ENCODE measurements around the gene TTLL12.

TTLL12 gene

GRCh38 chr22:43173566-43173965 lies 13.4 kb downstream of the TTLL12 start:
- no peak for DNase-seq (ENCODE audit: low read depth in 2 of 2)

GRCh38 chr22:43172191-43172590 lies 14.7 kb downstream of the TTLL12 start:
- no peak for DNase-seq (ENCODE audit: low read depth in 2 of 2)

- DNase-seq (ENCODE audit: low read depth in 2 of 2) = no peak
These were observed 15.3 kb downstream of the TTLL12 start for GRCh38 chr22:43171607-43172006.

- no peak for DNase-seq (ENCODE audit: low read depth in 2 of 2)
These were observed 15.9 kb downstream of the TTLL12 start for GRCh38 chr22:43171019-43171491.

- DNase-seq (ENCODE audit: low read depth in 2 of 2) = no peak
These were observed 16.8 kb downstream of the TTLL12 start for GRCh38 chr22:43170131-43170480.

- no peak for DNase-seq (ENCODE audit: low read depth in 2 of 2)
These were observed 17.4 kb downstream of the TTLL12 start for GRCh38 chr22:43169310-43170130.

GRCh38 chr22:43168471-43169309 lies 18.2 kb downstream of the TTLL12 start:
- DNase-seq (ENCODE audit: low read depth in 2 of 2) = no peak

- DNase-seq (ENCODE audit: low read depth in 2 of 2) = no peak
These were observed 19.8 kb downstream of the TTLL12 start for GRCh38 chr22:43167001-43167589.

GRCh38 chr22:43166132-43166930 lies 20.6 kb downstream of the TTLL12 start:
- no peak for DNase-seq (ENCODE audit: low read depth in 2 of 2)

- DNase-seq (ENCODE audit: low read depth in 2 of 2) = no peak
These were observed 22.3 kb downstream of the TTLL12 start for GRCh38 chr22:43164636-43165035.

GRCh38 chr22:43163241-43163795 lies 23.6 kb downstream of the TTLL12 start:
- DNase-seq (ENCODE audit: low read depth in 2 of 2) = no peak

- DNase-seq (ENCODE audit: low read depth in 2 of 2) = no peak
These were observed 24.4 kb downstream of the TTLL12 start for GRCh38 chr22:43162412-43163150.

GRCh38 chr22:43160497-43161126 lies 26.3 kb downstream of the TTLL12 start:
- DNase-seq (ENCODE audit: low read depth in 2 of 2) = no peak

GRCh38 chr22:43159484-43160178 lies 27.3 kb downstream of the TTLL12 start:
- no peak for DNase-seq (ENCODE audit: low read depth in 2 of 2)

GRCh38 chr22:43158778-43159483 lies 28.0 kb downstream of the TTLL12 start:
- DNase-seq (ENCODE audit: low read depth in 2 of 2) = no peak

GRCh38 chr22:43157874-43158546 lies 28.9 kb downstream of the TTLL12 start:
- no peak for DNase-seq (ENCODE audit: low read depth in 2 of 2)

GRCh38 chr22:43156413-43156812 lies 30.5 kb downstream of the TTLL12 start:
- DNase-seq (ENCODE audit: low read depth in 2 of 2) = no peak

GRCh38 chr22:43155789-43156188 lies 31.1 kb downstream of the TTLL12 start:
- no peak for DNase-seq (ENCODE audit: low read depth in 2 of 2)
